Mucosa of stomach (tissue), 1 donor: ENCODE results near the gene MUC7.

ENCODE experiments used
- H3K27me3 ChIP-seq: one replicate; pipeline ENCODE4 v1.7.0; 2013; ENCODE audit warnings: mild to moderate bottlenecking, low read length; ENCODE audit not compliant: control insufficient read depth, insufficient read depth
- H3K36me3 ChIP-seq: one replicate; pipeline ENCODE4 v1.7.0; 2013; ENCODE audit warnings: low read length; ENCODE audit not compliant: control insufficient read depth, insufficient read depth
- H3K4me1 ChIP-seq: one replicate; pipeline ENCODE4 v1.7.0; 2013; ENCODE audit warnings: mild to moderate bottlenecking, low read length; ENCODE audit not compliant: control insufficient read depth, insufficient read depth
- H3K4me3 ChIP-seq: one replicate; pipeline ENCODE4 v1.7.0; 2013; ENCODE audit warnings: low read length
- H3K9ac ChIP-seq: one replicate; pipeline ENCODE4 v1.7.0; 2013; ENCODE audit warnings: mild to moderate bottlenecking, low read length, moderate library complexity
- H3K9me3 ChIP-seq: one replicate; pipeline ENCODE4 v1.7.0; 2013; ENCODE audit warnings: mild to moderate bottlenecking, low read length, moderate library complexity; ENCODE audit not compliant: control insufficient read depth
- donor health status: Pancreatic carcinoma.

Gene MUC7

DNA sequence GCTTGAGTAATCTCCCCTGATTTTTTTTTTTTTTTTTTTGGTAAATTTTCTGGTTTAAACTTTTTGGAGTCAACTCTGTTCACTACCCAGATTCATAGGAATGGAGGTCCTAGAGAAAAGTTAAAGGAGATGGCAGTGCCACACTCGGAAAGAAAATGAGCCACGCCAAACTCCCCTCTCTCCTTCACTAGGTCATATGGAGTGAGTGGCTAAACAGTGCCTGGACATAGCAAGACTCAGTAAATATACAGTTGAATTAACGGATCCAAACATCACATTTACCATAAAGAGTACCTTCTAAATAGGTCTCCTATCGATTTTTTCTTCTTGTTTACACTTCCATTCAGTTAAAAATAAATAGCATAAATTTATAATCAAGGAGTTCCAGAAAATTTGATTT, 32.7 kb downstream of the MUC7 start:
- Histone ChIP-seq H3K4me3 (no peak overlapping the region), H3K9me3 (no peaks in the 10 kb centered on the region), H3K27me3 (no peaks in the 10 kb centered on the region), H3K36me3 (no peaks in the 10 kb centered on the region), H3K9ac (no peak overlapping the region), H3K4me1 (no peaks in the 10 kb centered on the region)

GRCh38 chr4:70505151-70505748, 33.3 kb downstream of the MUC7 start:
- Histone ChIP-seq H3K9ac (no peak overlapping the region), H3K4me1 (no peaks in the 10 kb centered on the region), H3K4me3 (no peak overlapping the region), H3K27me3 (no peaks in the 10 kb centered on the region), H3K9me3 (no peaks in the 10 kb centered on the region), H3K36me3 (no peaks in the 10 kb centered on the region)

DNA sequence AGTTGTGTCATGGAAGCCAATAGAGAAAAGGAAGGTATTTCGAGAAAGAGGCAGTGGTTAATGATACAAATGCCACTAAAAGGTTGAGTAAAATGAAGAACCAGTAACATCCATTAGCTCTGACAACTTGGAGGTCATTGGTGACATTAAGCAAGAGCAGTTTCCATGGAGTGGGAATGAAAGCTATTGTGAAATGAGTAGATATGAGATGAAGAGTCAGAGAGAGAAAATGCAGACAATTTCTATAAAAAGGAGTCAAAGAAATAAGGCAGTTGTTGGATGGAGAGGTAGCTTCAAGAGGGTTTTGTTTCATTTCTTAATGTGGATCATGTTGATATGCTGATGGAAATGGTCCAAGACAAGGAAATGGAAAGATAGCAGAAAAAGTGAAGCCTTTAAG, 36.8 kb downstream of the MUC7 start:
- Histone ChIP-seq H3K27me3 (no peaks in the 10 kb centered on the region), H3K4me3 (no peak overlapping the region), H3K36me3 (no peaks in the 10 kb centered on the region), H3K9me3 (no peaks in the 10 kb centered on the region), H3K9ac (no peak overlapping the region), H3K4me1 (no peaks in the 10 kb centered on the region)

- H3K36me3 ChIP-seq = no peaks in the 10 kb centered on the region
- H3K27me3 ChIP-seq = no peaks in the 10 kb centered on the region
- no peaks in the 10 kb centered on the region for H3K9me3 ChIP-seq
- H3K4me3 ChIP-seq = no peak overlapping the region
- no peaks in the 10 kb centered on the region for H3K4me1 ChIP-seq
- H3K9ac ChIP-seq = no peak overlapping the region
These were observed 39.4 kb downstream of the MUC7 start for GRCh38 chr4:70511365-70511764.

- no peaks in the 10 kb centered on the region for H3K9me3 ChIP-seq
- H3K9ac ChIP-seq = no peak overlapping the region
- no peaks in the 10 kb centered on the region for H3K27me3 ChIP-seq
- H3K4me3 ChIP-seq = no peak overlapping the region
- H3K36me3 ChIP-seq = no peaks in the 10 kb centered on the region
- no peaks in the 10 kb centered on the region for H3K4me1 ChIP-seq
These were observed 43.6 kb downstream of the MUC7 start for GRCh38 chr4:70515367-70516250.

- Histone ChIP-seq H3K9me3 (no peaks in the 10 kb centered on the region), H3K4me3 (no peak within 1 kb of the TSS), H3K36me3 (no peaks in the 10 kb centered on the region), H3K9ac (no peak within 1 kb of the TSS), H3K27me3 (no peaks in the 10 kb centered on the region), H3K4me1 (no peaks in the 10 kb centered on the region)
These were observed 46.3 kb downstream of the MUC7 start, which contains the start of gene AMTN for GRCh38 chr4:70518269-70518668. Gene AMTN, plus strand, starts transcription at chr4:70518569. Its CDS starts 209 bp downstream, at chr4:70518778.

- no peaks in the 10 kb centered on the region for H3K27me3 ChIP-seq
- H3K4me1 ChIP-seq = no peaks in the 10 kb centered on the region
- H3K36me3 ChIP-seq = no peaks in the 10 kb centered on the region
- H3K4me3 ChIP-seq = no peak overlapping the region
- no peaks in the 10 kb centered on the region for H3K9me3 ChIP-seq
- H3K9ac ChIP-seq = no peak overlapping the region
These were observed 46.7 kb downstream of the MUC7 start for GRCh38 chr4:70518716-70519115.

- no peaks in the 10 kb centered on the region for H3K36me3 ChIP-seq
- H3K9me3 ChIP-seq = no peaks in the 10 kb centered on the region
- no peaks in the 10 kb centered on the region for H3K4me1 ChIP-seq
- H3K9ac ChIP-seq = no peak overlapping the region
- H3K27me3 ChIP-seq = no peaks in the 10 kb centered on the region
- no peak overlapping the region for H3K4me3 ChIP-seq
These were observed 50.6 kb downstream of the MUC7 start for GRCh38 chr4:70522626-70523025.

DNA sequence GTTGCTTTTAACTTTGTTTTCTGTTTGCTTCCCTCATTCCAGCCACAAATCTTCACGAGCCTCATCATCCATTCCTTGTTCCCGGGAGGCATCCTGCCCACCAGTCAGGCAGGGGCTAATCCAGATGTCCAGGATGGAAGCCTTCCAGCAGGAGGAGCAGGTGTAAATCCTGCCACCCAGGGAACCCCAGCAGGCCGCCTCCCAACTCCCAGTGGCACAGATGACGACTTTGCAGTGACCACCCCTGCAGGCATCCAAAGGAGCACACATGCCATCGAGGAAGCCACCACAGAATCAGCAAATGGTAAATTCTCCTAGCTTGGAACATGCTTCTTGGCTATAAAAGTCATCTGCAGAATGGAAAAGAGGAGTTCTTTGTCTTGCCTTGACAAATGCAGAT, 59.0 kb downstream of the MUC7 start:
- no peaks in the 10 kb centered on the region for H3K4me1 ChIP-seq
- no peaks in the 10 kb centered on the region for H3K27me3 ChIP-seq
- no peak overlapping the region for H3K9ac ChIP-seq
- no peak overlapping the region for H3K4me3 ChIP-seq
- no peaks in the 10 kb centered on the region for H3K9me3 ChIP-seq
- no peaks in the 10 kb centered on the region for H3K36me3 ChIP-seq

DNA sequence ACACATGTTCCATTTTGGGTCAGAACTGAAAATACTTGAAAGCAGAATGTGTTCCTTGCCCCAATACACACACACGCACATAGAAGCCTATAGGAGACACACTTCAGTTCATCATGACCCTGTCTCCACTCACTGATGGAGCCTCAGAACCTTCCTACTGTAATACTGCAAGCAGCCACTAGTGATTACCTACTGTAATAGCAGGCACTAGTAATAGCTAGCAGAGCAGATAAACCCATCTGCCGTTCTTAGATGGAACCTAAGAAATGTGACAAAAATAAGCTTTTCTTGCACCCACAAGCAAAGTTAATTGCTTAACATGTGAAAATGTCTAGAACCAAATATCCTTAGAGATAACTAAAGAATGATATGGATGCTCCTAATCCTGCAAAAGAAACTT, 60.0 kb downstream of the MUC7 start:
- H3K36me3 ChIP-seq = no peaks in the 10 kb centered on the region
- H3K9me3 ChIP-seq = no peaks in the 10 kb centered on the region
- no peaks in the 10 kb centered on the region for H3K27me3 ChIP-seq
- no peaks in the 10 kb centered on the region for H3K4me1 ChIP-seq
- no peak overlapping the region for H3K4me3 ChIP-seq
- H3K9ac ChIP-seq = no peak overlapping the region
